PC-9 (cell line): ENCODE data around the gene CD7. TPM values are rescaled to one million over a fixed set of nuclear protein-coding genes. Genes with fewer than 3 reads are reported as not detected.

Source experiments
- BruUV-seq: library from RNA; stranded (reverse); fragments of 400-500 nt; replicated peaks from 2 replicates; lab custom pipeline; 2021; lab: Mats Ljungman, UMichigan
- CTCF ChIA-PET: fragments of 300-600 bp; sonication (Branson Sonifier 250); formaldehyde crosslinking; loops from one replicate; lab custom pipeline; 2022; ENCODE audit warnings: antibody characterized with exemption; lab: Charles Lee
- POLR2A ChIA-PET: fragments of 300-600 bp; sonication (Branson Sonifier 250); formaldehyde crosslinking; loops from one replicate; lab custom pipeline; 2022; ENCODE audit warnings: antibody characterized with exemption; ENCODE audit not compliant: unreplicated experiment; lab: Charles Lee
- DNase-seq, 2 experiments: peaks; one replicate each; pipeline versions ENCODE4 v3.0.0 to v3.0.0-alpha.2; 2015 to 2022; ENCODE audit warnings: mixed read lengths in 1 of 2
- H2AFZ ChIP-seq: fragments of 200-600 bp; sonication (generic); 2 replicates; pipeline ENCODE4 v1.8.1; 2017; ENCODE audit warnings: antibody characterized with exemption
- H3F3A ChIP-seq: fragments of 200-600 bp; sonication (generic); 2 replicates; pipeline ENCODE4 v1.8.1; 2017; ENCODE audit warnings: antibody characterized with exemption, mild to moderate bottlenecking, low read depth; ENCODE audit not compliant: insufficient read depth
- H3K27ac ChIP-seq: fragments of 200-600 bp; sonication (generic); 2 replicates; pipeline ENCODE4 v1.6.1; 2016; ENCODE audit warnings: mixed run types
- H3K27me3 ChIP-seq: fragments of 200-600 bp; sonication (generic); 2 replicates; pipeline ENCODE4 v1.6.1; 2016; ENCODE audit warnings: low read depth, mixed run types; ENCODE audit not compliant: insufficient read depth
- H3K36me3 ChIP-seq: fragments of 200-600 bp; sonication (generic); 2 replicates; pipeline ENCODE4 v1.6.1; 2016; ENCODE audit warnings: low read depth, mixed run types
- H3K4me1 ChIP-seq: fragments of 200-600 bp; sonication (generic); replicated peaks from 2 replicates; pipeline ENCODE4 v1.6.1; 2016; ENCODE audit warnings: mixed run types; ENCODE audit not compliant: insufficient read depth
- H3K4me2 ChIP-seq: fragments of 200-600 bp; sonication (generic); 2 replicates; pipeline ENCODE4 v1.6.1; 2017; ENCODE audit warnings: mixed run types
- H3K4me3 ChIP-seq: fragments of 200-600 bp; sonication (generic); 2 replicates; pipeline ENCODE4 v1.6.1; 2016; ENCODE audit warnings: mixed run types
- H3K79me2 ChIP-seq: fragments of 200-600 bp; sonication (generic); 2 replicates; pipeline ENCODE4 v1.6.1; 2017; ENCODE audit warnings: low read depth, mixed run types
- H3K9me2 ChIP-seq: fragments of 200-600 bp; sonication (generic); 2 replicates; pipeline ENCODE4 v1.8.1; 2017; ENCODE audit warnings: mild to moderate bottlenecking; ENCODE audit not compliant: insufficient read depth
- H3K9me3 ChIP-seq: fragments of 200-600 bp; sonication (generic); 2 replicates; pipeline ENCODE4 v1.8.1; 2016; ENCODE audit warnings: low read depth; ENCODE audit not compliant: insufficient read depth
- H4K20me1 ChIP-seq: fragments of 200-600 bp; sonication (generic); 2 replicates; pipeline ENCODE4 v1.8.1; 2017; ENCODE audit not compliant: insufficient read depth
- CTCF ChIP-seq: fragments of 200-600 bp; sonication (generic); conservative IDR thresholded peaks from 2 replicates; pipeline ENCODE4 v1.6.1; 2017; ENCODE audit warnings: mixed run types, antibody characterized with exemption, mild to moderate bottlenecking, moderate library complexity
- EZH2 ChIP-seq: fragments of 200-600 bp; sonication (generic); IDR thresholded peaks from 2 replicates; pipeline ENCODE4 v1.8.0; 2017; ENCODE audit warnings: antibody characterized with exemption, low read depth
- intact Hi-C: fragments of 100-400 bp; cut with micrococcal nuclease; formaldehyde crosslinking; loops from one replicate; pipeline ENCODE4 v1.10.0; 2022; ENCODE audit not compliant: unreplicated experiment
- total RNA-seq: library from RNA; stranded (reverse); gene quantifications from 2 replicates; pipeline ENCODE4 v1.2.3, GENCODE V29; 2021

CD7 gene
- total RNA-seq, 1 experiment from 2014 or later, result 0.68 TPM

GRCh38 chr17:82305727-82306300 is 11.6 kb downstream of the CD7 start:
- intact Hi-C loops, result no loop called here
- Histone ChIP-seq H2AFZ (no peak overlapping the region), H3K27me3 (peaks cover 6% of the 10 kb centered on the region; the same call in 1 of the 2 replicates), H3K9me3 (no peaks in the 10 kb centered on the region), H3K27ac (no peak overlapping the region), H3K36me3 (no peaks in the 10 kb centered on the region), H3K4me1 (no peaks in the 10 kb centered on the region), H3K79me2 (no peaks in the 10 kb centered on the region), H4K20me1 (no peaks in the 10 kb centered on the region), H3K4me2 (no peak overlapping the region), H3K9me2 (no peaks in the 10 kb centered on the region), H3K4me3 (no peak overlapping the region), H3F3A (no peaks in the 10 kb centered on the region)
- DNase-seq, result no peak
- POLR2A ChIA-PET, result interaction anchor here (0.7 kb wide), 1 partner anchor 18 kb away, joined by 5 read pairs; no protein-coding TSS in a partner anchor
- CTCF ChIA-PET, result no interaction called here
- no peak for TF ChIP-seq EZH2
- TF ChIP-seq CTCF, result no peak
- BruUV-seq, result no TSS peak

- no peak for TF ChIP-seq CTCF
- TF ChIP-seq EZH2, result no peak
- no peaks in the 10 kb centered on the region for H3K79me2 ChIP-seq
- H3K9me2 ChIP-seq, result no peaks in the 10 kb centered on the region
- no peak overlapping the region for H3K4me2 ChIP-seq
- H3K27ac ChIP-seq, result no peak overlapping the region
- H3K9me3 ChIP-seq, result no peaks in the 10 kb centered on the region
- intact Hi-C loops, result no loop called here
- no peaks in the 10 kb centered on the region for H3K36me3 ChIP-seq
- no peak overlapping the region for H3K4me3 ChIP-seq
- H3F3A ChIP-seq, result no peaks in the 10 kb centered on the region
- no peaks in the 10 kb centered on the region for H4K20me1 ChIP-seq
- H2AFZ ChIP-seq, result no peak overlapping the region
- no peak for DNase-seq
- POLR2A ChIA-PET, result no interaction called here
- no TSS peak for BruUV-seq
- CTCF ChIA-PET, result no interaction called here
- no peaks in the 10 kb centered on the region for H3K4me1 ChIP-seq
- H3K27me3 ChIP-seq, result peaks cover 6% of the 10 kb centered on the region; the same call in 1 of the 2 replicates
These were observed 12.3 kb downstream of the CD7 start for GRCh38 chr17:82304826-82305726.

- CTCF ChIA-PET, result no interaction called here
- no peaks in the 10 kb centered on the region for H4K20me1 ChIP-seq
- no peak for DNase-seq
- no peak overlapping the region for H3K4me3 ChIP-seq
- H3K27me3 ChIP-seq, result peaks cover 4% of the 10 kb centered on the region; the same call in 1 of the 2 replicates
- no peaks in the 10 kb centered on the region for H3K79me2 ChIP-seq
- no peak overlapping the region for H2AFZ ChIP-seq
- no peaks in the 10 kb centered on the region for H3K9me2 ChIP-seq
- no peaks in the 10 kb centered on the region for H3F3A ChIP-seq
- H3K4me1 ChIP-seq, result no peaks in the 10 kb centered on the region
- POLR2A ChIA-PET, result no interaction called here
- H3K4me2 ChIP-seq, result no peak overlapping the region
- TF ChIP-seq EZH2 (no peak), CTCF (no peak)
- intact Hi-C loops, result no loop called here
- BruUV-seq, result no TSS peak
- H3K9me3 ChIP-seq, result no peaks in the 10 kb centered on the region
- H3K27ac ChIP-seq, result no peak overlapping the region
- no peaks in the 10 kb centered on the region for H3K36me3 ChIP-seq
These were observed 13.2 kb downstream of the CD7 start for GRCh38 chr17:82303944-82304808.
